Measurements from ENCODE around the gene XRN1. TPM values are rescaled to one million over a fixed set of nuclear protein-coding genes. Genes with fewer than 3 reads are reported as not detected.
"Not testable (repeated sequence)": the region's sequence is repeated elsewhere in the genome, so short reads cannot be mapped to it uniquely, and the experiment has no call there.

XRN1 gene
- polyA plus RNA-seq, 1 donor (not counting 4 experiments of a cell fraction or from before 2014, with no cell fraction given) = 14.4 TPM

DNA sequence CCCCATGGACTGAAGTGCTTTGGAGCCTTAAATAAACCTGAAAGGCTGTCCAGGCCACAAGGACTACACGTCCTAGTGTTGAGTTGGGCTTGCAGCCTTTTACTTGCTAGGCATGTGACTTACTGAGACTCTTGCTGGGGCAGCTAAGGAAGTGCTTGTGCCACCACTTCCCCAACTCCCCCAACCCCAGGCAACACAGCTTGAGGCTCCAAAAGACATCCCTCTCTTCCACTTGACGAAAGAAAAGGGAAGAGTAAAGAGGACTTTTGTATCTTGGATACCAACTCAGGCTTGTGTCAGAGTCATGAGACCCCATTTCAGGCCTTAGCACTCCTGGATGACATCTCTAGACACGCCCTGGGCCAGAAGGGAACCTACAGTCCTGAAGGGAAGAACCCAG, 109.8 kb downstream of the XRN1 start:
- FAIRE-seq (no peak), DNase-seq (ENCODE audit: low read depth, low spot score) (no peak)
- no peak overlapping the region for H3K27ac ChIP-seq (ENCODE audit: control insufficient read depth, insufficient read depth, low read length)
- no peaks in the 10 kb centered on the region for H3K79me2 ChIP-seq (ENCODE audit: control insufficient read depth, insufficient read depth, low read length)
- H3K4me3 ChIP-seq (ENCODE audit: control insufficient read depth in 2 of 3, extremely low read depth in 1 of 3, insufficient read depth in 2 of 3, low read depth in 1 of 3, low read length in 3 of 3) = no peak overlapping the region
- H3K9ac ChIP-seq (ENCODE audit: control insufficient read depth, extremely low read depth, insufficient read depth, low read length) = no peak overlapping the region
- H3K36me3 ChIP-seq (ENCODE audit: control insufficient read depth in 2 of 2, extremely low read depth in 1 of 2, insufficient read depth in 2 of 2, low read length in 2 of 2) = no peaks in the 10 kb centered on the region
- no peaks in the 10 kb centered on the region for H3K9me1 ChIP-seq (ENCODE audit: control insufficient read depth, extremely low read depth, insufficient read depth, low read length)
- TF ChIP-seq EZH2 (IDR thresholded peaks at IDR 0.05; ENCODE audit: low read length) = no peak
- TF ChIP-seq, protein P1, sequence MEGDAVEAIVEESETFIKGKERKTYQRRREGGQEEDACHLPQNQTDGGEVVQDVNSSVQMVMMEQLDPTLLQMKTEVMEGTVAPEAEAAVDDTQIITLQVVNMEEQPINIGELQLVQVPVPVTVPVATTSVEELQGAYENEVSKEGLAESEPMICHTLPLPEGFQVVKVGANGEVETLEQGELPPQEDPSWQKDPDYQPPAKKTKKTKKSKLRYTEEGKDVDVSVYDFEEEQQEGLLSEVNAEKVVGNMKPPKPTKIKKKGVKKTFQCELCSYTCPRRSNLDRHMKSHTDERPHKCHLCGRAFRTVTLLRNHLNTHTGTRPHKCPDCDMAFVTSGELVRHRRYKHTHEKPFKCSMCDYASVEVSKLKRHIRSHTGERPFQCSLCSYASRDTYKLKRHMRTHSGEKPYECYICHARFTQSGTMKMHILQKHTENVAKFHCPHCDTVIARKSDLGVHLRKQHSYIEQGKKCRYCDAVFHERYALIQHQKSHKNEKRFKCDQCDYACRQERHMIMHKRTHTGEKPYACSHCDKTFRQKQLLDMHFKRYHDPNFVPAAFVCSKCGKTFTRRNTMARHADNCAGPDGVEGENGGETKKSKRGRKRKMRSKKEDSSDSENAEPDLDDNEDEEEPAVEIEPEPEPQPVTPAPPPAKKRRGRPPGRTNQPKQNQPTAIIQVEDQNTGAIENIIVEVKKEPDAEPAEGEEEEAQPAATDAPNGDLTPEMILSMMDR (optimal IDR thresholded peaks at IDR 0.05 in 1 of 3, IDR thresholded peaks at IDR 0.05 in 1 of 3, conservative IDR thresholded peaks at IDR 0.05 in 1 of 3; ENCODE audit: extremely low read depth in 1 of 3, insufficient read depth in 2 of 3, low read length in 3 of 3) = no peak
- H3K9me3 ChIP-seq (ENCODE audit: control insufficient read depth, low read depth, low read length) = no peaks in the 10 kb centered on the region
- H3K4me1 ChIP-seq (ENCODE audit: control insufficient read depth, extremely low read depth, insufficient read depth, low read length) = no peaks in the 10 kb centered on the region
- no peaks in the 10 kb centered on the region for H4K20me1 ChIP-seq (ENCODE audit: control insufficient read depth, extremely low read depth, insufficient read depth, low read length)
- no peak overlapping the region for H3K4me2 ChIP-seq (ENCODE audit: control insufficient read depth, extremely low read depth, insufficient read depth, low read depth, low read length)
- no peak overlapping the region for H2AFZ ChIP-seq (ENCODE audit: control insufficient read depth, low read length)
- H3K27me3 ChIP-seq (ENCODE audit: control insufficient read depth, extremely low read depth, insufficient read depth, low read length) = no peaks in the 10 kb centered on the region
- dilution Hi-C loops (cut with MboI; ENCODE audit: extremely low pct_ligation_motif_present, low sequenced_read_pairs) = no loop called here

GRCh38 chr3:142332390-142332789, 115.4 kb downstream of the XRN1 start:
- no peak for FAIRE-seq
- Histone ChIP-seq H3K36me3 (ENCODE audit: control insufficient read depth in 2 of 2, extremely low read depth in 1 of 2, insufficient read depth in 2 of 2, low read length in 2 of 2) (peaks cover 0 to 4% of the 10 kb centered on the region in 2 experiments), H3K4me2 (ENCODE audit: control insufficient read depth, extremely low read depth, insufficient read depth, low read depth, low read length) (no peak overlapping the region), H3K27me3 (ENCODE audit: control insufficient read depth, extremely low read depth, insufficient read depth, low read length) (no peaks in the 10 kb centered on the region), H3K4me1 (ENCODE audit: control insufficient read depth, extremely low read depth, insufficient read depth, low read length) (no peaks in the 10 kb centered on the region), H3K9ac (ENCODE audit: control insufficient read depth, extremely low read depth, insufficient read depth, low read length) (no peak overlapping the region), H3K9me1 (ENCODE audit: control insufficient read depth, extremely low read depth, insufficient read depth, low read length) (no peaks in the 10 kb centered on the region), H2AFZ (ENCODE audit: control insufficient read depth, low read length) (no peak overlapping the region), H3K9me3 (ENCODE audit: control insufficient read depth, low read depth, low read length) (no peaks in the 10 kb centered on the region), H3K79me2 (ENCODE audit: control insufficient read depth, insufficient read depth, low read length) (no peaks in the 10 kb centered on the region), H3K4me3 (ENCODE audit: control insufficient read depth in 2 of 3, extremely low read depth in 1 of 3, insufficient read depth in 2 of 3, low read depth in 1 of 3, low read length in 3 of 3) (no peak overlapping the region), H4K20me1 (ENCODE audit: control insufficient read depth, extremely low read depth, insufficient read depth, low read length) (no peaks in the 10 kb centered on the region), H3K27ac (ENCODE audit: control insufficient read depth, insufficient read depth, low read length) (no peak overlapping the region)
- DNase-seq (ENCODE audit: low read depth, low spot score) = no peak
- TF ChIP-seq, protein P1 (optimal IDR thresholded peaks at IDR 0.05 in 1 of 3, IDR thresholded peaks at IDR 0.05 in 1 of 3, conservative IDR thresholded peaks at IDR 0.05 in 1 of 3; ENCODE audit: extremely low read depth in 1 of 3, insufficient read depth in 2 of 3, low read length in 3 of 3) = no peak
- TF ChIP-seq EZH2 (IDR thresholded peaks at IDR 0.05; ENCODE audit: low read length) = no peak
- dilution Hi-C loops (cut with MboI; ENCODE audit: extremely low pct_ligation_motif_present, low sequenced_read_pairs) = no loop called here

- H3K9ac ChIP-seq (ENCODE audit: control insufficient read depth, extremely low read depth, insufficient read depth, low read length); H3K9me3 ChIP-seq (ENCODE audit: control insufficient read depth, low read depth, low read length); dilution Hi-C loops (cut with MboI; ENCODE audit: extremely low pct_ligation_motif_present, low sequenced_read_pairs): not testable (repeated sequence)
These were observed 123.4 kb downstream of the XRN1 start for GRCh38 chr3:142324275-142324953.

More at GRCh38 chr3:142324275-142324953, 123.4 kb downstream of the XRN1 start:
- H3K4me1 ChIP-seq (ENCODE audit: control insufficient read depth, extremely low read depth, insufficient read depth, low read length); H3K79me2 ChIP-seq (ENCODE audit: control insufficient read depth, insufficient read depth, low read length); DNase-seq (ENCODE audit: low read depth, low spot score); H3K27me3 ChIP-seq (ENCODE audit: control insufficient read depth, extremely low read depth, insufficient read depth, low read length); H2AFZ ChIP-seq (ENCODE audit: control insufficient read depth, low read length); FAIRE-seq; H3K27ac ChIP-seq (ENCODE audit: control insufficient read depth, insufficient read depth, low read length); H3K4me3 ChIP-seq (ENCODE audit: control insufficient read depth in 2 of 3, extremely low read depth in 1 of 3, insufficient read depth in 2 of 3, low read depth in 1 of 3, low read length in 3 of 3); H3K4me2 ChIP-seq (ENCODE audit: control insufficient read depth, extremely low read depth, insufficient read depth, low read depth, low read length); H4K20me1 ChIP-seq (ENCODE audit: control insufficient read depth, extremely low read depth, insufficient read depth, low read length); H3K36me3 ChIP-seq (ENCODE audit: control insufficient read depth in 2 of 2, extremely low read depth in 1 of 2, insufficient read depth in 2 of 2, low read length in 2 of 2); H3K9me1 ChIP-seq (ENCODE audit: control insufficient read depth, extremely low read depth, insufficient read depth, low read length): not testable (repeated sequence)

Data from keratinocyte (primary cell).